Erythroblast (primary cell): Measurements from ENCODE around the gene NWD2.

ENCODE experiments used
- GATA1 ChIP-seq: IDR thresholded peaks from 2 replicates; pipeline ENCODE4 v1.6.1; 2011; ENCODE audit warnings: low read depth, mild to moderate bottlenecking, control low read depth, low read length, moderate library complexity
- POLR2A ChIP-seq: IDR thresholded peaks from 2 replicates; pipeline ENCODE4 v1.6.1; 2011; ENCODE audit warnings: mild to moderate bottlenecking, low read length

DNA sequence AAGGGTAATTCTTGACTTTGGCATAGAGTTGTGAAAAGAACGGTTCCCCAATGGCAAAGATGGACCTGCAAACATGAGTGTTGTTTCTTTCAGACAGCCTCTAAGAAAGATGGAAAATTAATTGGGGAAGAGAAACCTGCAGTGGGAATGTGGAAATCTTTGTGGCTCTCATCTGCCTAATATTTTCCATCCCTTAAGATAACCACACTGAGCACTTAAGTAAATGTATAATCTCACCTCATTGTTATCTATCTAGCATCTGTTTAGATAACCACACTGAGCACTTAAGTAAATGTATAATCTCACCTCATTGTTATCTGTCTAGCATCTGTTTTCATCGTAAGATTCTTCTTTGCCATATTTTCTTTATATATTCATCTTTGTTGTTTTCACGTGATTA is 149.3 kb downstream of the NWD2 start:
- TF ChIP-seq POLR2A (no peak), GATA1 (no peak)
